GM18858 (cell line): ENCODE data around the gene GALNT9.

Experiments
- ATAC-seq: cut with Tn5 transposase; IDR thresholded peaks from one replicate; pipeline ENCODE4 v1.9.1; 2021; ENCODE audit not compliant: unreplicated experiment

Gene GALNT9

DNA sequence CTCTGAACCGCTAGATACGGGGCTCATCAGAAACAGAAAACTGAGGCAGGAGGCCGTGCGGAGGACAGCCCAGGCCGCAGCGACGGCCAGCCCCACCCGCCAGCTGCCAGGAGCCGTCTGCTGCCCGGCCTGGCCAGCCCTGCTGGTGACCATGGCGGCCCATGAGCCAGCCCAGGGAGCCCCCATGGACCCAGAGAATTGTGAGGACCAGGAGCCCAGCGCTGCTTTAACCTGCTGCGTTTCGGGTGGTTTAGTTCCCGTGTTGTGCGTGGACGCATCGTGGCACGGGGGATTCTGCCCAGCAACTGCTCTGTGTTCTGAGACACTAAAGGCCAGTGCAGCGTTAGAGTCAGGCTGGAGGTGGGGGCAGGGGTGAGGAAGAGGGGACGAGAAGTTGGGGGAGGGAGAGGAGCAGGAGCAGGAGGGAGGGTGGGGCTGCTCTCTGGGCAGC is 140.9 kb downstream of the GALNT9 start:
- no peak for ATAC-seq

DNA sequence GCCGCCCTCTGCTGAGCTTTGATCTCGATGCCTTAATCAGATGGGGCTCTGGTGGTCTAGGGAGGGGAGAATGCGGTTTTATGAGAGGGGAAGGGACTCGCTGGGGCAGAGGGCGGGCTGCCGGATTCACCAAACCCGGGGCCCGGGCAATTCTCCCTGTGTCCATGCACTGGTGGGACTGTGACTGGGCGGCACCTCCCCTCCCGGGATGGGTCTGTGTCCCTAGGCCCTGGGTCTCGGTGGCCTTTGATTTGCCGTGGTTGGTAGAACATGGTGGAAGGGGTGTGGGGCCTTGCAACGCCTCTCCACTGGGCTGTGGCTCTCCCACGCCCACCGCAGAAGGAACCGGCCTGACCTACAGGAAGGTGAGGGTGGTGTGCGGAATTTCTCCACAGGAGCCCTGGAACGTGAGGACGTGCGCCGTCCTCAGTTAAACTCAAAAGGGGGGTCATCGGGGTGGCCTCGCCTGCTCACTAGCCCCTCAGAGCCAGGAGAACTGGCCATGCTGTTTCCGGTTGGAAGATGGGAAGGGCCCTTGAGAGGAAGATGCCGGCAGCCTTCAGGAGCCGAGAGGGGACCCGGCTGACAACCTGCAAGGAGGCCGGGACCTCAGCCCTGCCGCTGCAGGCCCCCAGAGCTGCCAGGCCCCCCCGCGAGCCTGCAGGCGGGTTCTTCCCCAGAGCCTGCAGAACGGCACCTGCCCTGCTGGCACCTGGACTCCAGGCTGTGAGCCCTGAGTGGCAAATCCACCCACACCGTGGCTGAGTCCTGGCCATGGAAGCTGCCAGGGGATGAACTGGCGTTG is 141.5 kb downstream of the GALNT9 start:
- no peak for ATAC-seq

DNA sequence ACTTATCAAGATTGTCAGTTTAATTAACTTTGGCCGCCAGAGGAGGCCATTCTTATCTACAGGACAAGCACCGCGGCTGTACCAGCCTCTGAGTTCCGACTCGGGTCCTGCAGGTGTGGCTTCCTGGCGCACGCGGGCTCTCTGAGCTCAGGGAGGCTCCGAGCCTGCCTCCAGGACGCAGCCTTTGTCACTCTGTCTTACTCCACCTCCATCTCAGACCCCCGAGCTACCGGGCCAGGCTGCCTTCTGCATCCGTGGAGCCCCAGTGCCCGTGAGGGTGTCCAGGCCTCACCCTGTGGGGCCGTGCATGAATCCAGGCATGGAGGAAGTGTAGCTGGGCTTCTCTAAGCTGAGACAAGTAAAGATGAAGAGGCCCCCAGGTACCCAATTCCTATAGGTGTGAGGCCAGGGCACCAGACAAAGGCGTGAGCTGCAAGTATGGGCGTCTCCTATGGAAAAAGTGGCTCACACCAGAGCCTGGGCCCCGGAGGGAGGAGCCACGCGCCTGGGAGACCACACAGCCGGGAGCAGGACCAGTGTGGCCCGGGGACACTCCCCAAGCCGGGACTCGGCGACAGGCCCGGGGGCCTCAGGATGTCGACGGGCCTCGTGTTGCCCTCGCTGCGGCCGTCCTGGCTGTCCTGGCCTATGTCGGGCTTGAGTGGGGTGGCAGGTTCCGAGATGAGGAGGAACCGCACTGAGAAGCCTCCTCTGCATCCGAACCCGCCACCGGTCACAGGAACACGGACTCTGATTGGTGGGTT is 142.3 kb downstream of the GALNT9 start:
- no peak for ATAC-seq

DNA sequence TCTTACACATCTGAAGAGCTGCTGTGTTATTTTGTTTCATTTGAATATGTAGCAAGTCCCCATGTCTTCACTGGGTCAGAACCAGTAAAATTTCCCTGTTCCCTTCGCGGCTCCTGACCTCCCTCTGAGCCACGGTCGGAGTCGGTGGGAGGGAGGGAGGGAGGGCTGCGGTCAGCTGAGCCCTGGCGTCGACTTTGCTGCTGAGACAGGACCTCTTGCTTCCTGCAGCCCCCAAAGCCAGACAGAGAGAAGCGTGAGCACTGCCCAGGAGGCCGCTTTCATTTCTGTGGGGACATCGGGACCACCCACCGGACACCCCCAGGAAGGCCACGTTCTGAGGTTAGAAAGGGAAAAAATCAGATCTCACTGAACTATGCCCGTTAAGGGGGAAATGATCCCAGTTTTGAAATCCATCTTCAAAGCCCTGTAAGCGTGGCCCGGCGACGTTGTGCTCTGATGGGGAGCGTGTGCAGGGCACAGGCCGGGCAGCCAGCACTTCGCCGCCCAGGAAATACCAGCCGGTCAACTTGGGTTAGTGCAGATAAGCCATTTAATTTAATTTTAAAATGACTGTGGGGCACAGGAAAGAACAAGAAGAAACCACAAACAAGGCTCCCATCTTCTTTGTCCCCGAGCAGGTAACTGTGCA is 143.1 kb downstream of the GALNT9 start:
- ATAC-seq: no peak

DNA sequence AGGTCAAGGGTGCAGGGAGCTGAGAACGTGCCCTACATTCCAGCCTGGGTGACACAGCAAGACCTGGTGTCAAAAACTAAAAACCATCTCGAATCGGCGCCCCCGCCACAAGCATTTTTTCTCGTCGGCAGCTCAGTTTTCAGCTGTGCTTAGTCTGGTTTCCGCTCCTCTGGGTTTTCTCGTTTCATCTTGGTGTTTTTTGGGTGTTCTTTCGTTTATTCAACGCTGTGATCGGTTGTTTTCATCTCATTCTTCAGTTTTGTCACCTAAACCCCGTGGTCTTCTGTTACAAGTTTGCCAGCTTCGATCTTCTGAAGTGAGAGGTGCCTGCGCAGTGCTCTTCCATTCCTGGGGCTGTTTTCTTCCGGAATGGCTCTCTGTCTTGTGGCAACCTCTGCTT is 143.7 kb downstream of the GALNT9 start:
- ATAC-seq: no peak

DNA sequence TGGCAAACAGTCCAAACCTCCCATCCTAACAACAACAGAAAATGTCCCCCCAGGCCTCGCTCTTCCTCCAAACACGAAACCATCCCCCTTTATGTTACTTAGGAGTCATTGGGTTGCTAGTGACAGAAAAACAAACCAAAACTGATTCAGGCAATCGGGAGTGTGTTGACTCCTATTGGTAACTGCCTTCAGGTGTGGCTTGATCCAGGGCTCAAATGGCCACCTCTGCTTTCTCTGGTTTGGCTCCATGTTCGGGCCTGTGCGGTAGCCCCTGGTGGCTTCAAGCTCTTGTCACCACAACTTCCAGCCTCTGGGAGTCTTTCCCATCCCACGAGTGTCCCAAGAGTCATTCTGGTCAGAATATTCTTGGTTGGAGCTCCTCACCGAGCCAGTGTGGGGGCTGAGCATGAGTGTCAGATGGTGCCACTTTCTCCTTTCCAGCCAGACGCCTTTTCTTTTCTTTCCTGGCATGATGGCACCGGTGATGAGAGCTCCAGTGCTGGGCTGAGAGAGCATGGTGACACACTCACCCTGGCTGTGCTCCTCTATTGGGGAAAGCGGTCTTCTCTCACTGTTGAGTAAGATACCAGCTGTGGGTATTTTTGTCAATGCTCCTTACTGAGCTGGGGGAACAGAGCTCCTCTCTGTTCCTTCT is 146.6 kb downstream of the GALNT9 start:
- no peak for ATAC-seq

DNA sequence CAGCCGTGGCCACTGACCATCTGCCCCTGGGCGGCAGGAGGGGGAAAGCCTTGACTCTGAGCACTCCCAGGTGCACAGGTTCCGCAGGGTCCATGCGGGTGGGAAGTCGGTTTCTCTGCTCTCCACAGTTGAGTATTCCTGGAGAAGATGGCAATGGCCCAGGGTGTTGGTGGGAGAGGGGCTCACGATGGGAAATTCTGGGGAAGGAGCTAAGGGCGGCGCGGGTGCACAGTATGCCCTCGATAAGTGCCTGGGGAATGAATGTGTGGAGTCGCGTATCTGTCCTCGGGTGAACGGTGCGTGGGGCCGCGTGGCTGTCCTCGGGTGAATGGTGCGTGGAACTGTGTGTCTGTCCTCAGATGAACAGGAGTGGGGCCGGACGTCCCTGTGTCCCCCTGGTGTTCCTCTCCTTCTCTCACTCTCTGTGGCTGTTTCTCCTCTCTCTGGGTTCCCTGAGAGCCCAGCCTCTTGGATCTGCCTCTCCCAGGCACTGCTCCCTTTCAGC is 147.1 kb downstream of the GALNT9 start:
- ATAC-seq: no peak

DNA sequence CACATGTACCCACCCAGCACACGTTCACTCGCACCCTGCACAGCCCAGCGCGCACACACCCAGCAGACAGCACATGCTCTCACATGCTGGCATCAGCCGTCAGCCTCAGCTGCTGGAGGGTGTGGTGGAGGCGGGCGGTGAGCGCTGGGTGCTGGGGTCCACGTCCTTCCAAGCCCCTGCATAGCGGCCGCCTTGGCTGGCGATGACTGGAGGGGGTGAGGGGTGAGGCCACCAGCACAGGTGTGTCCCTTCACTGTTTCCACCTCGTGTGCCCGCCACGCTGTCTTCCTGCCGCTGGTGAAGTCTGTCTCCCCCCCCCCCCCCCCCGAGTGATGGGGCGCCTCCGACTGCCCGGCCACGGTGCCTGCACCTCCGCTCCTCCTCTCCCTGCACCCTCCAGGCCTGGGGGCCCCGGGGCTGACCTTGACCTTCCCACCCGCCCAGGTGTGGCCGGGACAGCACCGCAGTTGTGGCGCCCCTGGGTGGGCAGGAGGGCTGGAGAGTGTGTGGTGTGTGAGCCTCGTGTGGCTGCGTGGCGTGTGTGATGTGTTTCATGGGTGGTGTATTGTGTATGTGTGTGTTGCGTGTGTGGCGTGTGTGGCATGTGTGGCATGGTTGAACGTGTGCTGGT is 147.7 kb downstream of the GALNT9 start:
- ATAC-seq: no peak

DNA sequence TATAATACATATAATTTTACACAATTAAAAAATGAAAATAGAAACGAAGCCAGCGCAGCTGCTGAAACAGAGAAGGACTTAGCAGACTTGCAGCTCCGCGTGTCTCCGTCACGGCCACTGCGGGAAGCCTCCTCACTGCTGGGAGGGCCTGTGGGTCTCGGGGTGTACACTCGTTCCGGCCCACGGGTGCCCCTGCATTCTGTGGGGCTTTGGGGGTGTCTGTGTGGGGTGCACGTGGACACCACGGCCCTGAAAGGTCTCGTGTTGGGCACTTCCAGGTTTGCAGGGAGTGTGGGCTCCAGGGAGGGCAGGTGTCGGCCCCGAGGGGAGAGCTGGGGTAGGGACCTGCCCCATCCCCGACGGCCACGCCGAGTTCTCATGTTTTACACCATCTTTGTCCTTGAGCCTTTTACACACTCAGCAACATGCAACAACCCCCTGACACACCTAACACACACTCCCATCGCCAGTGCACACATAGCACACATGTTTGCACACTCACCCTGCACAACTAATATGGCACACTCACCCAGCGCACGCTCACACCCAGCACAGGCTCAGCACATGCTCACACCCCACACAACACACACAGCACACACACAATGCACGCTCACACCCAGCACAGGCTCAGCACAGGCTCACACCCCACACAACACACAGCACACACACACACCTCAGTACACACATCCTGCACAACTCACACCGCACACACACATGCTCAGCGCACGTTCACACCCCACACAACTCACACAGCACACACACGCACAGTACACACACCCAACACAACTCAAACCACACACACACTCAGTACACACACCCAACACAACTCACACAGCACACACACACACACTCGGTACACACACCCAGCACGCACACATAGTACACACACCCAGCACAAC is 148.5 kb downstream of the GALNT9 start:
- no peak for ATAC-seq

DNA sequence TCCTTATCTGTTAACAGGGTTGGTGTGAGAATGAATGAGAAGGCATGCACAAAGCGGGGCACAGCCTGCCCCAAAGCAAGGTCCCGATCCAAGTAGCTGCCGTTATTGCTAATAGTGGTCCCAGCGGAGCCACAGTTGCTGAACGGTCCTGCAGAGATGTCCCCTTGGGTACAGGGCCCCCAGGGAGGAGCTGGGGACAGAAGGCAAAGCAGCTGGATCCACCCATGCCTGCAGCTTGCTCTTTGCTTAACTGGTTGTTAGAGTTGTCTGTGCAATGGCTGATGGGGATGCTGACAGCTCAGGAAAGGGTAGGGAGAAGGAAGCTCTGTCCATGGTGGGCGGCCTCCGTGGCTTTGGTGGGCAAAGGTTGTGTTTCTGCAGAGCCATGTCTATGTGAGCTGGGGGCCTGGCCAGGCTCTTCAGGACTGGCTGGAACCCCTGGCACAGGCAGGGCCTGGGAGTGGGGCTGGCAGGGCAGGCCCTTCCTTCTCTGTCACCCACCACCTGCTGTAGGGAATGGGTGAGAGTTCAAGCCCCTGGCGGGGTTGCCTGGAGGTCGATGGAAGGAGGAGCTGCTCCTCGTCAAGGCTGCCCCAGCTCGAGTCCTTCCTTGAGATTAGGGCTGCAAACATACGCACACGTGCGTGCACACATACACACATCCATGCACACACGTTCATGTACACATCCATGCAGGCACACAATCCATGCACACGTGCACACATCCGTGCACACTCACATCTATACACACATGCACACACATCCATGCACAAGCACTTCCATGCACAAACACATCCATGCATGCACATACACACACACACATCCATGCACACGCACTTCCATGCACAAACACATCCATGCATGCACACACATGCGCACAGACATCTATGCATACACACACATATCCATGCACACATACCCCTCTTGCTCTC is 149.7 kb downstream of the GALNT9 start:
- ATAC-seq: no peak

DNA sequence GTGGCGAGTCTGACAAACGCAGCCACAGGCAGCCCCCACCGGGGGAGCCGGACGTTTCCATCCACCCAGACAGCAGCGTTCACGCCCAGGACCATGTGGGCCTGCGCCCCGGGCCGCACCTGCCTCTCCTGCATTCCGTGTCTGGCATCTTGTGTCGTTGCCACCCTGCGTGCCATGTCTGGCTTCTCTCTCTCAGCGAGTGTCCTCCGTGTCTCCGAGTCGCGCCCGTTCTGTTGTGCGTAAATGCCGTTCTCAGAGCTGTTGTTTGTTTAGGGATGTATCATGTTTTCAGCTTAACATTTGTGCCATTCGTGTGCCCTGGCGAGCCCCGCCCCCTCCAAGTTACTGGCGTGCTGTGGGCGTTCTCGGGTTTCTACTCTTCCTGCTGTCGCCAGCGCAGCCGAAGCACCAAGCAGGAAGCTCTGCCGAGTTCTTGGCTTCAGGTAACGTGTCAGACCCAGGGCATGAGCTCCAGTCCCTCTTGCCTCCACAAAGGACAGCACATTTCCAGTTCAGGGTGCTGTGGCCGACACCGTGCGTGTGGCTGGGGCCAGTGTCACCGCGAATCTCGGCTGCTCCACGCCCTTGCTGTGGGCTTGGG is 150.5 kb downstream of the GALNT9 start:
- ATAC-seq: no peak

DNA sequence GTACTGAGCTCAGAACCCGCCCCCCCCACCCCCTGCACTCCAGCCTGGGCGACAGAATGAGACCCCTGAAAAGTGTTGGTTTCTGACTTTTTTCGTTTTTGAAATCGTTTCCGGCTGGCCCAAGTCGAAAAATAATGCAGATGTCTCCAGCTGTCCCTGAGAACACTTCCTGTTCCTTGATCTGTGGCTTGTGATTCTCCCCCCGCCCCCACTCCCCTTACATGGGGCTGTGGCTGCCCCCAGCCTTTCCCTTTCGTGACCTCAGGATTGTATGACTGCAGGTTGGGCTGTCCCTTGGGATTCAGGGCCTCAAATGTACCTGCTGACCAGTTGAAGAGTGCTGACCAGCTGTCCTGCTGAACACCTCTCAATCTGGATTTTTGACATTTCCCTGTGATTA is 151.1 kb downstream of the GALNT9 start:
- no peak for ATAC-seq

DNA sequence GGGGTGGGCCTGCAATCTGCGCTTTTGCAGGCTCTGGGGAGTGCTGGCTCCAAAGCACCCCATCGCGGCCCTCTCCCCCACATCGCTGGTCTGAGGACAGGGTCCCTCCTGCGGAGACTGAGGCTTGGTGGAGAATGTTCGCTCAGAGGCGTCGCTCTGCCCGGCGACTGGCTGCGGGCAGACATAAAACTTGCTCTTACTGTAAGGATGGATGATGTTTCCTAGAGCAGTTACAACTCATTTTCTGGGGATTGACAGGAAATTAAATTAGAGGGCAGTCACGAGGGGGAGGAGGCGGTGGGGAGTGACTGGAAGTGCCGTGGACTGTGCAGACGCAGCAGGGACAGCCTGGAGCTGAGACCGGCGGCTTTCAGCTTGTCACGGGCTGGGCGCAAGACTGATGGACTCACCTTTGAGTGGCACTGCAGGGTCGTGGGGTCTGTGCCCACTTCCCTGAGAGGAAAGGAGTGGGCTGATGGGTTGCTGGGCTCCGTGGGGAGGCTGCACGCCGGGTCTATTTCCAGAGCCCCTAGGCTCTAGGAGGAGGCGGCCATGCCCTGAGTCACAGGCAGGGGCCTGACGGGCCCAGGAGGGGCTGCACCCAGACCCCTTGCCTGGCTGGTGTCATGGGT is 152.4 kb downstream of the GALNT9 start:
- ATAC-seq: no peak

DNA sequence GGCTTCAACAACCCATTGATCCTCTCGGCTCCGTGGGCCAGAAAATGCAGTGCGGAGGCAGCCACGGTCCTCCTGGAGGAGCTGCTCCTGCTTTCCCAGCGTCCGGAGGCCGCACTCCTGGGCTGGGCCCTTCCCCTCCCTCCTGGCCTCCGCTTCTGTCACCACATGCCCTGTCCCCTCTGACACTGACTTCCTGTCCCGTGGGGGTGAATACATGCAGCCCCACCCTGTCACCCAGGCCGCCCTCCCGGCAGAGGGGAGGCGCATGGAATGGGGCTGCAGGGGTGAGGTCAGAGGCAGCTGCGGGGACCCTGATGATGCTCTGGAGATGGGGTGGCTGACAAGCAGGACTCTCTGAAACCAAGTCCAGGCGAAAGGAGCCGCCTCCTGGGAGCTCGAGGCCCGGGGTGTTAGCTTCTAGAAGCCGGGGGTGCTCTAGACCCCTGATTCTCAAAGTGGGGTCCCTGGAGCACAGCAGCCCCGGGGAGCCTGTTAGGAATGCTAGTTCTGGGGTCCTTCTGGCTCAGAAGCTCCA is 152.9 kb downstream of the GALNT9 start:
- no peak for ATAC-seq

DNA sequence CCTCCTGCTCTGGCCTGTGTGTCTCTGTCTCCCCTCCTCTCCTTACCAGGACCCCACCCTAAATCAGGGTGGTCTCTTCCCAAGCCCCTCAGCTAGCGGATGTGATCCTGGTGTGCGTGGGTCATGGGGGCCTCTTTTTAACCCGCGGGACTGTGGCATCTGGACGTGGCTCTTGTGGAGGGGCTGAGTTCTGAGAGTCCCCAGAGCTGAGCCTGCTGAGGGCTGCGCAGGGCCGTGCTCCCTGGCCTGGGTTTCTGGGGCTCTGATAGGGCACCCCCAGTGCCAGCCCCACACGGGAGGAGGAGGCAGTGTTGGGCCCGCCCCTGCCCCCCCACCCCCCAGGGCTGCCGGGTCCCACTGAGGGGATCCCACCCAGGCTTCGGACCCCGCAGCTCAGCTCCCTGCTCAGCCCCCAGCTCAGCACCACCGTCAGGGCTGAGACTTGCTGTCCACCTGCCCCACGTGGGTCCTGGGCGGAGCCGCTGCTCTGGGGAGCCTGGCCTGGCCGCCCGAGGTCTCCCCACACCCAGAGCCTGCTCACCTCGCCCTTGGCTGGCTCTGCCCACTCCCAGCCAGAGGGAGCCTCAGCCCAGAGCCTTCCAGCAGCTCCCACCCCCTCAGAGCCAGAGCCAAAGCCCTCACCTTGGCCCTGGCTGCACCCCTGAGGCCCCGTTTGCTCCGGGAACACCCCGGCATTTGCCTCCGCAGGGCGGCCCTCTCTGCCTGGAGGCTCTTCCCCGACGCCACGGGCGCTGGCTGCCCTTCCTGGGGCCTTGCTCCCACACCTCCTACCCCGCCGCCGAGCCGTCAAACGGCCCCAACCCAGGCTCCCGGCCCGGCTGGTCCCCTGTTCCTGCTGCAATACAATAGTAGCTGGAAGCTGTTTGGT is 153.6 kb downstream of the GALNT9 start:
- ATAC-seq: no peak

DNA sequence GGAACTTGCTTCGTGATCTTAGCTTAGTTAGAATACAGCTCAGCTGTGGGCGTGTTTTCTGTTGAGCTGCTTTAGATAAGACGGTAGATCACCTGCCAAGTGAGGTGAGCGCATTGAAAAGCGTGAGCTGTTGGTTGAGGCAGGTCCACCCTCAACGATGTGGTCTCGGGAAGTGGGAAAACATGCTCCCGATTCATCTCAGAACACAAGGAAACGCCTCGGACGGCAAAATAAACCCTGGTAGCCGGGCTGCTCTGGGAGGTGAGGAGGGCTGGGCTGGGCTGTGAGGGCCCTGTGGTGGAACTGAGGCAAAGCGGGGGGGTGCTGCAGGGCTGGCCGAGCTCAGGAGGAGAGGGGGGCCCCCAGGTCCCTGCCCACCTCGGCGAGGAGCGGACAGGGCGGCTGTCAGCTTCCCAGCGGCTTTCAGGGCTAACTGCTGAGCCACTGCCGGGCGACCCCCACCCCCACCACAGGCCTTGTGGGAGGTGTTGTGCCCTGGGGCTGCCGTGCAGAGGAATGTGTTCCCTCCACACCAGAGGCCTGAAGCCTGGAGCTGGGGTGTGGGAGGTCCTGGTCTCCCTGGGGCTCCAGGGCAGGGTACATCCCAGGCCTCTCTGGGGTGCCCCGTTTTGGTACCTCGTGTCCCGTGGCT is 154.4 kb downstream of the GALNT9 start:
- ATAC-seq: no peak
